K562 (cell line): Measurements from ENCODE around the gene PTH2.

Experiments used
- HMGXB4 ChIP-seq: sonication (generic); formaldehyde crosslinking; IDR thresholded peaks from 2 replicates; pipeline ENCODE4 v1.8.1; 2023; ENCODE audit warnings: mild to moderate bottlenecking, missing genetic modification reagents
- POU5F1 ChIP-seq: fragments of 150-350 bp; IDR thresholded peaks from 2 replicates; pipeline ENCODE4 v1.6.1; 2014; ENCODE audit warnings: borderline replicate concordance, low read length, low read depth, mild to moderate bottlenecking; ENCODE audit not compliant: partially characterized antibody
- RAD21 ChIP-seq, 2 experiments: fragments of 250-450 bp in 1 of 2; fragments of 450-650 bp in 1 of 2; sonication (Bioruptor Pico) in 1 of 2; formaldehyde crosslinking in 1 of 2; IDR thresholded peaks in 1 of 2; conservative IDR thresholded peaks in 1 of 2; 2 replicates each; pipeline versions ENCODE4 v1.4.0 to v1.8.0; 2020 to 2022; ENCODE audit warnings: mild to moderate bottlenecking in 2 of 2, moderate library complexity in 1 of 2
- SAP30 ChIP-seq: fragments of 200-600 bp; sonication (generic); IDR thresholded peaks from 2 replicates; pipeline ENCODE4 v1.6.1; 2012; ENCODE audit warnings: borderline replicate concordance, low read depth, mild to moderate bottlenecking, moderate library complexity, low read length, control low read depth, inconsistent platforms; ENCODE audit not compliant: insufficient read depth, poor library complexity, severe bottlenecking
- TCF7L2 ChIP-seq: fragments of 150-350 bp; IDR thresholded peaks from 2 replicates; pipeline ENCODE4 v1.6.1; 2016; ENCODE audit warnings: low read depth, mild to moderate bottlenecking, low read length, moderate library complexity
- ZBTB17 ChIP-seq: fragments of 450-650 bp; formaldehyde crosslinking; IDR thresholded peaks from 2 replicates; pipeline ENCODE4 v1.4.0; 2020; ENCODE audit warnings: mild to moderate bottlenecking
- ZNF121 ChIP-seq: sonication (generic); formaldehyde crosslinking; conservative IDR thresholded peaks from 2 replicates; pipeline ENCODE4 v1.8.0; 2022; ENCODE audit warnings: missing genetic modification reagents
- ZNF785 ChIP-seq: fragments of 250-450 bp; sonication (Bioruptor Pico); IDR thresholded peaks from 2 replicates; pipeline ENCODE4 v1.4.0; 2020; ENCODE audit warnings: mild to moderate bottlenecking

GRCh38 chr19:49400029-49400428 is 23.2 kb downstream of the PTH2 start:
- TF ChIP-seq RAD21 (CRISPR knock-in tag; conservative IDR thresholded peaks at IDR 0.05 in 1 of 2, IDR thresholded peaks at IDR 0.05 in 1 of 2) (no peak), ZBTB17 (CRISPR knock-in tag) (no peak), TCF7L2 (no peak), SAP30 (no peak), ZNF121 (no peak), HMGXB4 (CRISPR knock-in tag) (no peak), ZNF785 (CRISPR knock-in tag) (no peak), POU5F1 (no peak)
